NCI-H146 treated with DMSO at 0.1 percent for 48 hours (cell line): Measurements from ENCODE around the gene SMARCA4.

Source experiments
- DNase-seq: peaks from one replicate; lab custom pipeline; 2025; ENCODE audit not compliant: unreplicated experiment; lab: John Stamatoyannopoulos, UW

SMARCA4 gene

DNA sequence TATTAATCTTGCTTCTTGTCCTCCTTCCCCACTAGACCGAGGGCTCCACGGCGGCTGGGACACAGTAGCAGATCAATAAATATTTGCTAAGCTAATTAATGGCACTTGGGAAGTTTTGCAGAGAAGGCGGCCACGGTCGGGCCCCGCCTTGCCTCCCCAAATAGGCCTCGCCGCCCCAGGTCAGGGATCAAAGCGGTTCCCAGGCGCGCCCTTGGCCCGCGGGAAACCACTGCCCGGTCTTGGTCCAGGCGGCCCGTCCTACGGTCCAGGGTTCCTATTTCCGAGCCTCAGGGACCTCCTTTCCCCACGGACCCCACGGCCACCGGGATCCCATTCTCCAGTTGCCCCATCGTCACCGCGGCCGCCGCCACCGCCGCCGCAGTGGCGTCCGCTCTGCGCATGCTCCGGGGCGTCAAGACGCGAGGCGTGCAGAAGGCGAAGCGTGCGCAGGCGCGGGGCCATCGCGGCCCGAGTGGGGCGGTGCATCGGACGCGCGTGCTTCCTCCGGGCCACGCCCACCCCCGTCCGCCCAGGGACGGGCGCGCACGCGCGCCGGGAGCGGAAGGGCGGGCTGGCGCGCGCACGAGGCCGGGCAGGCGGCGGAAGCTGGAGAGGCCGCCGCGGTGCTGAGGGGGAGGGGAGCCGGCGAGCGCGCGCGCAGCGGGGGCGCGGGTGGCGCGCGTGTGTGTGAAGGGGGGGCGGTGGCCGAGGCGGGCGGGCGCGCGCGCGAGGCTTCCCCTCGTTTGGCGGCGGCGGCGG lies at the start of gene SMARCA4:
Gene SMARCA4 (plus strand): TSS at position 717 of the 759 bp plus-strand sequence. CDS start 23,122 bp downstream, outside the sequence.
- peak; percentile 90 for DNase-seq

DNA sequence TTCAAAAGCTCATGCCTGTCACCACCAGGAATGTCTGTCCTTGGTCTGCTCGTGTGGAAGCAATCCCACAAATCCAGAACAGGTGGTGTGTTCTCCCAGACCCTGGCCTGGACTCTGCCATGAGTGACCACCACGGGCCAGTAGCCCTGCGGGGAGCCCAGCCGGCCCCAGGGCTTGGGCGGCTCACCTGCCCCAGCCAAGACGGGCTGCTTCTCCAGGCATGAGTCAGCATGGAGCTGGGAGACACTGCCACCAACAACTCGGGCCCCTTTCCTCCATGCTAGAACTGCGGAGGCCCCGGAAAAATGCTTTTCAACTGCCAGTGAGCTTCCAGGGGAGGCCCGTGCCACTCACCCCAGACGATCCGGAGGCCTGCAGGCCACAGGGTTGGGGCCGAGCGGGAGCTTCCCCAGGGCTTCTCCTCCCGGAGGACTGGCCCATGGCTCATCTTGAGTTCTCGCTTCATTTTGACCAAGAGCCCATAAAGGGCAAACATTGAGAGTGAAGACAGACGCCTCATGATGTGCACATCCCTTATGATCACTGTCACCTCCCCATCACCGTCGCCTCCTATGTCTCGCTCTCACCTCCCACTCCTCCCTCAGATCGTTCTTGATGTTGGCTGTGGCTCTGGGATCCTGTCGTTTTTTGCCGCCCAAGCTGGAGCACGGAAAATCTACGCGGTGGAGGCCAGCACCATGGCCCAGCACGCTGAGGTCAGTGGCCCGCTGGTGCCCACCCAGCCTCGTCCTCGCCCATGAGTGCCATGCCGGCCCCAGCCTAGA lies 49.1 kb upstream of the SMARCA4 start:
- DNase-seq: no peak

DNA sequence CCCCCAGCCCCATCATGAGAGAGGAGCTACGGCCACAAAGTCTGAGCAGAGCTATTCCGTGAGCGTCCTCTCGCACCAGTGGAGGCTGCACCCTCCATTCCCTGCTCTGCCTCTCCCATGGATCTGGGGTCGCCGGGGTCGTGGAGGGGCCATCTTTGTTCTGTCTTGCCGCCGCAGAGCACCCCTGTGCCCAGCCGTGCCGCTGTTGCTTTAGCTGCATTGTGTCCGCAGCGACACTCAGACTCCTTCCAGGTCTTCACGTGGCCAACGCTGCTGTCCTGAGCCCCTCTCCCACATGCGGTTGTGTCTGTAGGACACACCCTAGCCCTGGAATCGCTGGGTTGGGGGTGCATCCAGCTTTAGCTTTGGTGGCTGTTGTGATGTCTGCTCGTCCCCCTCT lies 48.2 kb upstream of the SMARCA4 start:
- no peak for DNase-seq

- no peak for DNase-seq
Observed at GRCh38 chr19:10913716-10914340, 47.0 kb upstream of the SMARCA4 start.

- no peak for DNase-seq
Observed at GRCh38 chr19:10915130-10916091, 45.4 kb upstream of the SMARCA4 start.

DNA sequence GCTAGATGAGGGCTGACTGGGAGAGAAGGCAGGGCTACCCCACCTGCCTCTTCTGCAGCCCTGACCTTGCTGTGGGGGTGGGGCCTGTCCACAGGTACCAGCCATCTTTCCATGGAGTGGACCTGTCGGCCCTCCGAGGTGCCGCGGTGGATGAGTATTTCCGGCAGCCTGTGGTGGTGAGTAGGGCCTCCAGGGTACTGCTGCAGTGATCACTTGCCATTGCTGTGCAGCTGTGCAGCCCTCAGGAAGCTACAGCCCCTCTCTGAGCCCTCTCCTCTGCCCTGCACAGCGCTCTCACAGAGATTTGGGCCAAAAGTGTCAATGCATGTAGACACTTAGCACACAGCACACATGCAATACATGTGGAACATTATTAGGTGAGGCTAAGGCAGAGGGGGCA lies 44.2 kb upstream of the SMARCA4 start:
- DNase-seq: no peak

DNA sequence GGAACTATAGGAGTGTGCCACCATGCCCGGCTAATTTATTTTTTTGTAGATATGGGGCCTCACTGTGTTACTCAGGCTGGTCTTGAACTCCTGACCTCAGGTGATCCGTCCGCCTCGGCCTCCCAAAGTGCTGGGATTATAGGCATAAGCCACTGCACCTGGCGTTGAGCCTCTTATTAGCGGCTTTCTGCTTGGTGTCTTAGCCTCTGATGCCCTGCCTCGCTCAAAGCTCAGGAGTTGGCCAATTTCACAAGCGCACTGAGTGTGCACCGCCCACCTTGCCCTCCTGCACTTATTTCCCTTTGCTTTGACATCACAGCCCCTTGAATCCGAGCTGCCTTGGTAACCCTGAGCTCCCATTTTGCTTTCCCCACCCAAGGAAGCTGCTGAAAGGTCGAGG lies 42.5 kb upstream of the SMARCA4 start:
- DNase-seq: no peak

DNA sequence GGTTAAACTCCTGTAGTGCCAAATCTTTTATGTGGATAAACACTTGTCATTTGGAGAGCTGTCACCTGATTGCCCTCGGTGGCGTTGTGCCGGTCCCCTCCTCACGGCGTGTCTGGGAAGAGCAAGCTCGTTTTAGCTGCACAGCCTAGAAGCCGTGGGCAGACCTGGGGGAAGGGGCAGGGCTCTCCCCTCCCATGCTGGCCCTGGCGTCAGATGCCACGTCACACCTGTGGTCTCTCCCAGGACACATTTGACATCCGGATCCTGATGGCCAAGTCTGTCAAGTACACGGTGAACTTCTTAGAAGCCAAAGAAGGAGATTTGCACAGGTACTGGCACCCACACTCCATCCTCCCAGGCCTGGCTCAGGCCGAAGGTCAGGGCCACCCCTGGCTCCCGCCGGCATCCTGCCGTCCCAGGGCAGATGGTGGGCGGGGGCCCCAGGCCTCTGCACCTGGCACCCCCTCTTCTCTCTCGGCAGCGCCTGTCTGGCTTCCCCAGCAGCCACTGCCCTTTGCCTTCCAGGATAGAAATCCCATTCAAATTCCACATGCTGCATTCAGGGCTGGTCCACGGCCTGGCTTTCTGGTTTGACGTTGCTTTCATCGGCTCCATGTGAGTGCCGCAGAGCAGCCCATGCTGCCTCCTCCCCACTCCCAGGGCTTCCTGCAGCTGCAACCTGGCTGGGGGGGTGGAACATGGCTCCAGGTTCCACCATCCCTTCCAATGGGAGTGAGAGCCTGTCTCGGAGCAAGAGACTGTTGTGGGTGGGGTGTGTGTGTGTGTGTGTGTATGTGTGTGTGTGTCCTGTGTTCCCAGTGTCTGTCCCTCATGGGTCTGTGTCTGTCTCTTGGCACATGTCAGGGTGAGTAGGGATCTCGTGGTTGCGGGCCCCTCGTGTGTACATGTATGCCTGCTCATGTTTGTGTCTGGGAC lies 41.2 kb upstream of the SMARCA4 start:
- DNase-seq: no peak

DNA sequence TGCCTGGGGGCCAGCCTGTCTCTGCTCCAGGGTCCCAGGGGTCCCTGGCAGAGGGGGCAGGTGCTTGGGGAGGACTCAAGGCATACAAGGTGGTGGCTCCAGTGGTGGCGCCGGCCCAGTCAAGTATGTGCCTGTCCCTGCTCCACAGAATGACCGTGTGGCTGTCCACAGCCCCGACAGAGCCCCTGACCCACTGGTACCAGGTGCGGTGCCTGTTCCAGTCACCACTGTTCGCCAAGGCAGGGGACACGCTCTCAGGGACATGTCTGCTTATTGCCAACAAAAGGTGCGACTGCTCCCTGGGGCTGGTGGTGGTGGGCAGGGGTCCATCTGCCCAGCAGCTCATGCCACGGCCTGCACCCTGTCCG lies 40.6 kb upstream of the SMARCA4 start:
- DNase-seq: no peak

DNA sequence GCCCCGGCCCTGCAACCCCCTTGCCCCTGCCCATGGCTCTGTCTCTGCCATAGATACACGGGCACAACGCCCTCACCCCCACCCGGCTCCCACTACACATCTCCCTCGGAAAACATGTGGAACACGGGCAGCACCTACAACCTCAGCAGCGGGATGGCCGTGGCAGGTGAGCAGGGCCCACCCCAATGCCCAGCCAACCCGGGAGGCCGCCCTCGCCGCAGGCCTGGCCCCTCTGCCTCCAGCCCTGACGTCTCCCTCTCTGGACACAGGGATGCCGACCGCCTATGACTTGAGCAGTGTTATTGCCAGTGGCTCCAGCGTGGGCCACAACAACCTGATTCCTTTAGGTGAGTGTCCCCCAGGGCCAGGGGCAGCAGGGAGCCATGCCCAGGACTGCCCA lies 40.0 kb upstream of the SMARCA4 start:
- DNase-seq: no peak

- no peak for DNase-seq
Observed at GRCh38 chr19:10921199-10921909, 39.5 kb upstream of the SMARCA4 start.

DNA sequence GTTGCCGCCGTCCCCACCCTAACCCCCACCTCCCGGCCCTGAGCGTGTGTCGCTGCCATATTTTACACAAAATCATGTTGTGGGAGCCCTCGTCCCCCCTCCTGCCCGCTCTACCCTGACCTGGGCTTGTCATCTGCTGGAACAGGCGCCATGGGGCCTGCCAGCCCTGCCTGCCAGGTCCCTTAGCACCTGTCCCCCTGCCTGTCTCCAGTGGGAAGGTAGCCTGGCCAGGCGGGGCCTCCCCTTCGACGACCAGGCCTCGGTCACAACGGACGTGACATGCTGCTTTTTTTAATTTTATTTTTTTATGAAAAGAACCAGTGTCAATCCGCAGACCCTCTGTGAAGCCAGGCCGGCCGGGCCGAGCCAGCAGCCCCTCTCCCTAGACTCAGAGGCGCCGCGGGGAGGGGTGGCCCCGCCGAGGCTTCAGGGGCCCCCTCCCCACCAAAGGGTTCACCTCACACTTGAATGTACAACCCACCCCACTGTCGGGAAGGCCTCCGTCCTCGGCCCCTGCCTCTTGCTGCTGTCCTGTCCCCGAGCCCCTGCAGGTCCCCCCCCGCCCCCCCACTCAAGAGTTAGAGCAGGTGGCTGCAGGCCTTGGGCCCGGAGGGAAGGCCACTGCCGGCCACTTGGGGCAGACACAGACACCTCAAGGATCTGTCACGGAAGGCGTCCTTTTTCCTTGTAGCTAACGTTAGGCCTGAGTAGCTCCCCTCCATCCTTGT lies 38.8 kb upstream of the SMARCA4 start:
- DNase-seq: no peak

DNA sequence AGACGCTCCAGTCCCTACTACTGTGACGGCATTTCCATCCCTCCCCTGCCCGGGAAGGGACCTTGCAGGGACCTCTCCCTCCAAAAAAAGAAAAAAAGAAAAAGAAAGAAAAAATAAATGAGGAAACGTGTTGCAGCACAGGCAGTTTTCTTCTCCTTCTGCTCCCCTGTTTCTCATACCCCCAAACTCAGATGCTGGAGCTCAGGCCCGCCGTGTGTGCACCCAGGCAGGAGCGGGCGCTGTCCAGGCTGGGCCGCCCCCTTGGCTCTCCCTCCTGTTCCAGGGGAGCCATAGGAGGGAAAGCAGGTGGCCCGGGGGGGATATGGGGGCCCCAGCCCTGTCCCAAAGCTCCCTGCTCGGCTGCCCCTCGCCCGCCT lies 38.2 kb upstream of the SMARCA4 start:
- no peak for DNase-seq

DNA sequence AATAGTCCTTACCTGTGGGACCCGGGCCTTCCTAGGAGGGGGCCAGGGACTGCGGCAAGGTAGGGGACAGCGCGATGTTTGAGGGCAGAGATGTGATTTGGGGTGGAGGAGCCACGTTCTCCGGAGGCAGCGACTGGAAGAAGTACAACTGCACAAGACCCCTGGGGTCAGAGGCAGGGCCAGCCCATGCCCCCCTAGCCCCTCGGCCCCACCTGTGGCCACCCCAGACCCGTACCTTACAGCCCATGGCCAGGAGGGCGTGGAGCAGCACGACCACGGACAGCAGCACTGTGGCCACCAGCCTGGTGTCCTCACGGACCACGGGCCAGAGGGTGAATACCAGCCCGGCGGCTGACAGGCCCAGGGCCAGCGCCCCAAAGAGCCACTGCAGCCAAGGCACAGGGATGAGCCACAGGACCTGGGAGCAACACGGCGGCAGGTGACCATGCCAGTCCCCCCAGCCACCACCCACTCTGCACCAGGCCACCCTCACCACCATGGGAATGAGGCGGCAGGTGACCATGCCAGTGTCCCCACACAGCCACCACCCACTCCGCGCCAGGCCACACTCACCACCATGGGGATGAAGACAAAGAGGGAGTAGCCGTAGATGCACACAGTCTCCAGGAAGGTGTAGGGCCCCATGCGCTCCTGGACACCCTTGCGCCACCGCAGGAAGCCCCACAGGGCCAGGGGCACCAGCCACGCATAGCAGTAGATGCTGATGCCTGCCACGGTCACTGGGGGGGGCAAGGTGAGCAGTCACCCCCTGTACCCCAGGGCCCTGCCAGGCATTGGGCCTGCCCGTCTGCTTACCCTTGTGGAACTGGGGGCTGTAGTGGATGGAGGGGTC lies 37.3 kb upstream of the SMARCA4 start:
- no peak for DNase-seq

- no peak for DNase-seq
Observed at GRCh38 chr19:10924597-10924996, 36.2 kb upstream of the SMARCA4 start.

DNA sequence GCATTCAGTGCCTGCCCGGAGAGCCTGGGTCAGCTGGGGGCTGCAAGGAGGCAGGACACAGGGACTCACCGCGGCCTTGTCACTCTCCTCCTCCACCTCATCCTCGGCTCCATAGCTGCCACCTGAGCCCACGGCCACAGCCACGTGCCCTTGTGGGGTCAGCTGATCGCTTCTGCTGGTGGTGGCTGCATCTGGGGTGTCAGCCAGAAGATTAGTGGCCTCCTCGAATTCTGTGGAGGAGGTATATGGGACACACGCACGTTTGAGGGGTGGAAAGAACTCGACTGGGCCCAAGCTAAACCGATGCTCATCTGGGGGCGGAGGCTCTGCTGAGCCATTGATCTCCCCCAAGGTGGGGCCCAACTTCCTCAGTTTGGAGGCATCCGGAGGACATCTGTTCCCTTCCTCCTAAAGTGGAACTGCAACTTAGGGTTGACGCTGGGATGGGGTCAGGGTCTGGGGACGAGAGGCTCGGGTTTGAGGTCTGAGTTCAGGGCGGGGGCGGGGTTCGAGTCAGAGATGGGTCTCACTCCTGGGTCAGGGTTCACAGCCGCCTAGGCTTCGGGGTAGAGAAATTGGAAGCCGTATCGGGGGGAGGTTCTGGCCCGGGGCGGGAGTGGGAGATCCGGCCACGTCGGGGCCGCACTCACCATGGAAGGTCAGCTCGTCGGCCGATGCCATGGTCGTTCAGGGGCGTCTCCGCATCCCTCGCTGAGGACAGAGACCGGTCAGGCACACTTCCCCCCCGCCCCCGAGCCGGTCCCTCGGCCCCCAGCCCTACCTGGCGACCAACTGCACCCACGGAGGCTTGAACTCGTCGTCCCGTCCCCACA lies 32.9 kb upstream of the SMARCA4 start:
- no peak for DNase-seq
